ENCODE measurements around the gene ITIH5. TPM values are rescaled to one million over a fixed set of nuclear protein-coding genes. Genes with fewer than 3 reads are reported as not detected.

Gene ITIH5
- total and polyA plus RNA-seq, 9 of the 15 experiments (the other 6 are each of a cell fraction or from before 2014, with no cell fraction given), result 0.52 to 4.5 (median 2.6) TPM

- no peak overlapping the region for H3K4me3 ChIP-seq
- CTCF ChIA-PET (ENCODE audit: low intra/inter-chr PET ratio), result no interaction called here
- FAIRE-seq, result no peak
- no peaks in the 10 kb centered on the region for H3K79me2 ChIP-seq (ENCODE audit: control insufficient read depth, insufficient read depth, low read length)
- no peaks in the 10 kb centered on the region; the same call in 1 of the 2 replicates for H4K20me1 ChIP-seq (replicated peaks; ENCODE audit: control insufficient read depth, insufficient read depth, low read length)
- in situ Hi-C loops (cut with MboI), result no loop called here
- no peak for TF ChIP-seq ZNF592 (IDR thresholded peaks at IDR 0.05)
- TF ChIP-seq MAZ (CRISPR knock-in tag; conservative IDR thresholded peaks at IDR 0.05 in 1 of 2, IDR thresholded peaks at IDR 0.05 in 1 of 2), result no peak
- TF ChIP-seq LARP7 (IDR thresholded peaks at IDR 0.05), result no peak
- no peak for TF ChIP-seq TEAD4 (IDR thresholded peaks at IDR 0.05; ENCODE audit: low read length)
- TF ChIP-seq TEAD4 (CRISPR knock-in tag; IDR thresholded peaks at IDR 0.05; ENCODE audit: borderline replicate concordance), result no peak
- TF ChIP-seq DNMT1 (IDR thresholded peaks at IDR 0.05), result no peak
- no peak for TF ChIP-seq SMARCE1 (IDR thresholded peaks at IDR 0.05)
- TF ChIP-seq ZNF395 (CRISPR knock-in tag; IDR thresholded peaks at IDR 0.05), result no peak
- TF ChIP-seq SRSF9 (IDR thresholded peaks at IDR 0.05; ENCODE audit: borderline replicate concordance, low read depth, low read length), result no peak
- H3K4me1 ChIP-seq (replicated peaks in 1 of 2; ENCODE audit: control insufficient read depth in 2 of 2, insufficient read depth in 2 of 2, low read length in 2 of 2), result no peaks in the 10 kb centered on the region
- H3K4me2 ChIP-seq (ENCODE audit: insufficient read depth, low read length), result no peak overlapping the region
- H3K36me3 ChIP-seq (ENCODE audit: control insufficient read depth, insufficient read depth, low read length), result no peaks in the 10 kb centered on the region
- H3K27ac ChIP-seq (ENCODE audit: extremely low read depth, low read depth, low read length), result no peak overlapping the region
- WGBS (ENCODE audit: insufficient coverage, low coverage, missing lambda C conversion rate), result 3% methylated on average over 6 of the region's 6 CpGs
- H3K9ac ChIP-seq (ENCODE audit: insufficient read depth in 1 of 2, low read depth in 2 of 2, low read length in 2 of 2), result no peak overlapping the region
- POLR2A ChIA-PET, result no interaction called here
- no peak overlapping the region for H2AFZ ChIP-seq (ENCODE audit: low read depth, low read length)
- peaks cover 8 to 27% of the 10 kb centered on the region in 2 experiments for H3K27me3 ChIP-seq (ENCODE audit: control insufficient read depth in 2 of 2, insufficient read depth in 2 of 2, low read length in 2 of 2)
- no peak for DNase-seq (ENCODE audit: extremely low read depth in 1 of 4, low spot score in 3 of 4)
- no peaks in the 10 kb centered on the region for H3K9me3 ChIP-seq (replicated peaks; ENCODE audit: control insufficient read depth, insufficient read depth, low read depth, low read length)
- intact Hi-C loops (cut with micrococcal nuclease), result no loop called here
- ATAC-seq, result no peak
- BruUV-seq (replicated peaks), result no TSS peak
- no peaks in the 10 kb centered on the region for H3K9me1 ChIP-seq (ENCODE audit: control insufficient read depth, insufficient read depth, low read length)
Observed at GRCh38 chr10:7544203-7544602, 122.6 kb downstream of the ITIH5 start.
